NT2/D1 (cell line): ENCODE measurements around the gene TEAD1.

Source experiments
- DNase-seq: peaks from one replicate; pipeline ENCODE4 v3.0.0-alpha.2; 2011; ENCODE audit warnings: low read depth, low spot score
- H3K27me3 ChIP-seq: 2 replicates; pipeline ENCODE4 v1.6.0; 2011; ENCODE audit warnings: mild to moderate bottlenecking; ENCODE audit not compliant: insufficient read length, insufficient read depth
- H3K36me3 ChIP-seq: 2 replicates; pipeline ENCODE4 v1.6.1; 2011; ENCODE audit warnings: mild to moderate bottlenecking, low read length, mixed read lengths; ENCODE audit not compliant: insufficient read depth, insufficient read length
- H3K4me1 ChIP-seq: 2 replicates; pipeline ENCODE4 v1.5.1; 2011; ENCODE audit not compliant: insufficient read depth, insufficient read length
- H3K4me3 ChIP-seq: 2 replicates; pipeline ENCODE4 v1.5.1; 2011; ENCODE audit warnings: low read depth; ENCODE audit not compliant: insufficient read length
- H3K9ac ChIP-seq: 2 replicates; pipeline ENCODE4 v1.6.0; 2011; ENCODE audit warnings: low read depth; ENCODE audit not compliant: insufficient read length
- H3K9me3 ChIP-seq: 2 replicates; pipeline ENCODE4 v1.5.1; 2011; ENCODE audit warnings: mild to moderate bottlenecking, low read length; ENCODE audit not compliant: insufficient read depth
- SUZ12 ChIP-seq: IDR thresholded peaks from 2 replicates; pipeline ENCODE4 v1.6.1; 2011; ENCODE audit not compliant: insufficient read length, insufficient read depth; ENCODE audit errors: extremely low read depth
- YY1 ChIP-seq: IDR thresholded peaks from 2 replicates; pipeline ENCODE4 v1.6.1; 2011; ENCODE audit not compliant: insufficient read length, insufficient read depth
- ZNF274 ChIP-seq: IDR thresholded peaks from 2 replicates; pipeline ENCODE4 v1.6.1; 2011; ENCODE audit warnings: mild to moderate bottlenecking, low read depth, low read length

Gene TEAD1

DNA sequence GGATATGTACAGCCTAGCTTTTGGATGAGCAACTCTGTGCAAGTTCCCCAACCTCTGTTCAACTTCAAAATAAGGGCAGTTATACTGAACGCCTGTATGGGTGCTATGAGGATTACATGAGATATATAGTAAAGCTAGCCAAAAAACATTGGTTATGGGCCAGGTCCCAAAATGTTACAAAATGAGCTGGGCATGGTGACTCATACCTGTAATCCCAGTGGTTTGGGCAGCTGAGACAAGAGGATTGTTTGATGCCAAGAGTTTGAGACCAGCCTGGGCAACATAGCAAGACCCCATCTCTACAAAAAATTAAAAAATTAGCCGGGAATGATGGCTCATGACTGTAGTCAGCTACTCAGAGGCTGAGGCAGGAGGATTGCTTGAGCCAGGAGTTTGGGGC, 118.4 kb downstream of the TEAD1 start:
- H3K9ac ChIP-seq: no peak overlapping the region
- no peaks in the 10 kb centered on the region for H3K9me3 ChIP-seq
- no peaks in the 10 kb centered on the region for H3K27me3 ChIP-seq
- TF ChIP-seq YY1 (no peak), SUZ12 (no peak), ZNF274 (no peak)
- no peak overlapping the region for H3K4me3 ChIP-seq
- peaks cover 16% of the 10 kb centered on the region for H3K36me3 ChIP-seq
- no peak for DNase-seq
- H3K4me1 ChIP-seq: peaks cover 7% of the 10 kb centered on the region

DNA sequence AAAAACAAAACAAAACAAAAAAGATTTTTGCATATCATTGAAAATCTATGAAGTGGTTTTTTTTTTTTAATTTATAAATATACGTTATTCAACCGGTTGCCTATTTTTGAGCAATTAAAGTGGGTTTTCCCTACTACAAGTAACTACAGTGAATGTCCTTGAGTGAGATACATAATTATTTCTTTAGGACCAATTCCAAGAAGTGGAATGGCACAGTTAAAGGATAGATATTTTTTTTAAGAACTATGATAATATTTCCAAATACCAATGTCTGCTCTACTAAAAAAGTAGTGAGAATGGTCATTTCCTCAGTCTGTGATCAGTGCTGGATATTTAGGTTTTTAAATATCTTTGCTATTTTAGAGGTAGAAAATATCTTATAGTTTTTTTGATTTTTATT, 118.8 kb downstream of the TEAD1 start:
- H3K4me1 ChIP-seq: peaks cover 7% of the 10 kb centered on the region
- H3K36me3 ChIP-seq: peaks cover 16% of the 10 kb centered on the region
- no peaks in the 10 kb centered on the region for H3K27me3 ChIP-seq
- TF ChIP-seq ZNF274 (no peak), YY1 (no peak)
- no peak overlapping the region for H3K9ac ChIP-seq
- no peaks in the 10 kb centered on the region for H3K9me3 ChIP-seq
- DNase-seq: no peak
- H3K4me3 ChIP-seq: no peak overlapping the region

GRCh38 chr11:12793506-12793905, 119.3 kb downstream of the TEAD1 start:
- no peaks in the 10 kb centered on the region for H3K27me3 ChIP-seq
- TF ChIP-seq ZNF274: no peak
- TF ChIP-seq SUZ12: no peak
- no peak for TF ChIP-seq YY1
- no peak overlapping the region for H3K9ac ChIP-seq
- peaks cover 7% of the 10 kb centered on the region for H3K4me1 ChIP-seq
- DNase-seq: no peak
- H3K4me3 ChIP-seq: no peak overlapping the region
- peaks cover 16% of the 10 kb centered on the region for H3K36me3 ChIP-seq
- H3K9me3 ChIP-seq: no peaks in the 10 kb centered on the region

DNA sequence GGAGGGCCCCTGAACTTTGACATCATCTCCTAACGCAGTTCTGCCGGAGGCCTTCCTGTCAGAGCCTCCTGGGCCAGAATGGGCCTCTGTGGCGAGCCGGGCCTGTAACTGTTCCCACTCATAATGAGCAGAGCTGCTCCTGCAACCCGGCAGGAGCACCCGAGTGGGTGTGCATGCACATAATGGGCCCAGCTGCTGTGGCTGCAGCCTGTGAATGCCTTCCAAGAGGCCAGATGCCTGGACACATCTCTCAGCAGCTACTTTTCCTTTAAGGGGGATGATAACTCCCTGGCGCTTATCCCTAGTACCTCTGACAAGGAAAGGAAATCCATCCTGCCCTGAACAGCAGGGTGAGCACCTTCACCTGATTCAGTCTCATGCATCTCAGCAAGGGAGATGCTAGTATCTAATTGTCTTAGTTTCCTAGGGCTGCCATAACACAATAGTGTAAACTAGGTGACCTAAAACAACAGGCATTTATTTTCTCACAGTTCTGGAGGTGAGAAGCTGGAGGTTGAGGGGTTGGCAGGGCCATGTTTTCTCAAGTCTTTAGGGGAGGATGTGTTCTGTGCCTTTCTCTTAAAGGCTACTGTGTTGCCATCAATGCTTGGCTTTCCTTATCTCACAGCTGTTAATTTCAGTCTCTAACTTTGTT, 120.5 kb downstream of the TEAD1 start:
- Histone ChIP-seq H3K4me3 (no peak overlapping the region), H3K4me1 (peaks cover 3% of the 10 kb centered on the region), H3K9ac (no peak overlapping the region), H3K27me3 (no peaks in the 10 kb centered on the region), H3K36me3 (peaks cover 16% of the 10 kb centered on the region), H3K9me3 (no peaks in the 10 kb centered on the region)
- DNase-seq: no peak
- no peak for TF ChIP-seq SUZ12
- TF ChIP-seq YY1: no peak
- TF ChIP-seq ZNF274: no peak

DNA sequence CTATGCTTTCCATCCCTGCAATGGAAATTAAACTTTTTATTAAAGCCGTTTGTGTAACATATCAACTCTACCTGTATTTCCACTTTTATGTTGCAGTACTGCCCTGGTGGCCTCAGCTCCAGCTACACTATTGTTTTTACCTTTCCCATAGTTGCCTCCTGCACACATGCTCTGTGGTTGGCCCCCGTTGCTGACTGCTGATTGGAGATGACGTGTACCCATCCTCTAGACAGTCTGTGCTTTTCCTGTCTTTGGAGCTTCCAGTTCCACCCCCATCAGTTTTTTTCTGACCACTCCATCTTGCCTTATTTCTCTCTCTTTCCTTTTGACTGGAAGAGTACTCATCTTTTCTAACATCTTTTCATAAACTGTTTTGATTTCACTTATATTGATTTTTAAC, 123.8 kb downstream of the TEAD1 start:
- TF ChIP-seq ZNF274 (no peak), YY1 (no peak), SUZ12 (no peak)

DNA sequence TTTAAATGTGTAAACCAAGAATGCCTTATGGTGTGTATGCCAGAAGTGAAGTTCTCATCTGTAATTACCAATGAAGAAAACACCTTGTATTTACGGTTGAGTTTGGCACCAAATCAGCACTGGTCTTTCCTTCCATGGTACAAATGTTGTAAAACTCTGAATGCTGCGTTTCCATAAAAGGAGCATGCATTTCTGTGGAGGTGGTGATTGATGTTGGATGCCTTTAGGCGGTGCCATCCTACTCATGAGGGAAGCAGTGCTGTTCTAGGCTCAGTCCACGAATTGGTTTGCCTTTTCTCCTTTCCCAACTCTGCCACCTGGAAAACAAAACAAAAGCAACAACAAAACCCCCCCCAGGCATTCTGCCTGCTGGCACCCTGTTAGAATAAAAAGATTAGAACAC, 124.4 kb downstream of the TEAD1 start:
- no peak overlapping the region for H3K9ac ChIP-seq
- no peak for DNase-seq
- H3K4me3 ChIP-seq: no peak overlapping the region
- H3K9me3 ChIP-seq: no peaks in the 10 kb centered on the region
- H3K36me3 ChIP-seq: peaks cover 16% of the 10 kb centered on the region
- H3K27me3 ChIP-seq: no peaks in the 10 kb centered on the region
- TF ChIP-seq SUZ12 (no peak), YY1 (no peak), ZNF274 (no peak)
- H3K4me1 ChIP-seq: peaks cover 7% of the 10 kb centered on the region

More for the DNA sequence above, 123.8 kb downstream of the TEAD1 start:
- no peak overlapping the region for H3K9ac ChIP-seq
- peaks cover 16% of the 10 kb centered on the region for H3K36me3 ChIP-seq
- H3K27me3 ChIP-seq: no peaks in the 10 kb centered on the region
- DNase-seq: no peak
- no peak overlapping the region for H3K4me3 ChIP-seq
- H3K4me1 ChIP-seq: peaks cover 7% of the 10 kb centered on the region
- H3K9me3 ChIP-seq: no peaks in the 10 kb centered on the region

DNA sequence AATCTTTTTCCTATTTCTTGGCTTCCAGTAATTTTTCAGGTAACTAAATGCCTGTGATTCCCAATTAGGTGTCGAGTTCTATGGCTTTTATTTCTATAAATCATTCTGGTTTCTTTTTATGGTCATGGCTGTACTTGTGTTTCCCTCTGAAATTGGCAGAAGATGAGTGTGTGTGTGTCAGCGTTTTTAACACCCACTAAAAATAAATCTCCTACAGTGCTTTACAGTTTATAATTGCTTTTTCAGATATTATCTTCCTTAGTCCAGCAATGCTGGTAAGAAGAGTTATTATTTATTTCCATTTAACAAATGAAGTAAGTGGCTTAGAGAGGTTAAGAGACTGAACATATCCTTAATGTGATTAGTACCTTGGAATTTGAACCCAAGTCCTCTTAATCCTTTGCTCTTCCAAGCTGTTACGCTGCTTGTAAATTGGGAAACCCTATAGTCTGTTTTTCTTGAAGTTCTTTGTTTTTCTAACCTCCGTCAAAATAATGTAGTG, 125.2 kb downstream of the TEAD1 start:
- H3K4me1 ChIP-seq: peaks cover 7% of the 10 kb centered on the region
- no peaks in the 10 kb centered on the region for H3K27me3 ChIP-seq
- no peak overlapping the region for H3K9ac ChIP-seq
- peaks cover 10% of the 10 kb centered on the region for H3K36me3 ChIP-seq
- no peak overlapping the region for H3K4me3 ChIP-seq
- TF ChIP-seq YY1: no peak
- TF ChIP-seq ZNF274: no peak
- TF ChIP-seq SUZ12: no peak
- no peak for DNase-seq
- H3K9me3 ChIP-seq: no peaks in the 10 kb centered on the region
